NCI-H82 treated with DMSO at 0.1 percent for 48 hours (cell line): Measurements from ENCODE around the gene ZNF418.

Source experiments
- DNase-seq: peaks from one replicate; lab custom pipeline; 2025; ENCODE audit not compliant: unreplicated experiment; lab: John Stamatoyannopoulos, UW

Gene ZNF418

DNA sequence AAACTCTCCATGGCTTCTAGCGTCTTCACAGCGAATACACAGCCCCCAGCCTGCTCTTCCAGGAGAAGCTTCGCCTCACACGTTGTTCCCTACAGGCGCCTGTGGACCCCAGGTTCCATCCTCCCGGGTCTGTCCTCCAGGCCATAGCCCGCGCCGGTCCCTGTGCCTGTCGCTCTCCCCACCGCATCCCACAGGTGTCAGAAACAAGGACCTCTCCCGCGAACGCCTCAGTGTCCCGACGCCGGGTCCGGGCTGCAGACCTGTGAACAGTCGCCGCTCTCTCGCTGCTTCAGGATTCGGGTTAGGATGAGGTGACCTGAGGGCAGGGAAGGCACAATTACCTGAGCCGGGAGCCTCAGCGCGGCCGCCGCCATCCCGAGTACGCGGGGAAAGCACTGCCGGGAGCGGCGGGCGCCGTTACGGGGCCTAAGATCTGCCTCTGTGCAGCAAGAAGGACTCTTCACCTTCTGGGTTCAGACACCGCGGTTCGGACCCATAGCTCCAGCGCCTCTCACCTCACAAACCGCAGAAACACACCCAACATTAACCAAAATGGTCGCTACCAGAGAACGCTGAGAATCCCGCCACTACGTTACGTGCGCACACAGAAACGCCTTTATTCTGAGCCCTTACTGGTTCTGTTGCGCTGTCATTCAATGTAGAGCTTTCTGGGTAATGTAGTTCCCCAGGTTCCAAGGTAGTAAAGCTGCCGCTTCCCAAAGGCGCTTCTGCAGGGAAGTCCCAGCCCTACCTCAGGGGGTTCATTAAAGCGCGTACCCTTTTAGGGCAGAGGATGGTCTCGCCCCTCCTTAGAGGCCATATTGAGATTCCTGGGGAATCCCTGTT lies at the start of gene ZNF418:
Gene ZNF418 (minus strand): TSS at position 583 of the 846 bp plus-strand sequence. CDS start 1,580 bp downstream, outside the sequence.
- DNase-seq: peak; percentile 85

DNA sequence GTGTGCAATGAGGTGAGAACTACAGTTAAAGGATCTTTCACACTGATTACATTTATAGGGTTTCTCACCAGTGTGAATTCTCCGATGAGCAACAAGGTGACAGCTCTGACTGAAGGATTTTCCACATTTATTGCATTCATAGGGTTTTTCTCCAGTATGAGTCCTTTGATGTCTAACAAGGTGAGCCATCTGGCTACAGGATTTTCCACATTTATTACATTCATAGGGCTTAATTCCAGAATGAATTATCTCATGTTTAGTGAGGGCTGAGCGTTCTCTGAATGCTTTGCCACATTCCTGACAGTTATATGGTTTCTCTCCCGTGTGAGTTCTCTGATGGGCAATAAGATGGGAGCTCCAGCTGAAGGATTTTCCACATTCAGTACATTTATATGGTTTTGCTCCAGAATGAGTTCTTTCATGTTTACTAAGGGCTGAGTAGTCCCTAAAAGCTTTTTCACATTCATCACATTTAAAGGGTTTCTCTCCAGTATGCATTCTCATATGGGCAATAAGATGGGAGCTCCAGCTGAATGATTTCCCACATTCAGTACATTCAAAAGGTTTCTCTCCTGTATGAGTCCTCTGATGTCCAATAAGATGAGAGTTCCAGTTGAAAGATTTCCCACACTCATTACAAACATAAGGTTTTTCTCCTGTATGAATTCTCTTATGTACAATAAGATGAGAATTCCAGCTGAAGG lies 43.5 kb upstream of the ZNF418 start:
- no peak for DNase-seq

DNA sequence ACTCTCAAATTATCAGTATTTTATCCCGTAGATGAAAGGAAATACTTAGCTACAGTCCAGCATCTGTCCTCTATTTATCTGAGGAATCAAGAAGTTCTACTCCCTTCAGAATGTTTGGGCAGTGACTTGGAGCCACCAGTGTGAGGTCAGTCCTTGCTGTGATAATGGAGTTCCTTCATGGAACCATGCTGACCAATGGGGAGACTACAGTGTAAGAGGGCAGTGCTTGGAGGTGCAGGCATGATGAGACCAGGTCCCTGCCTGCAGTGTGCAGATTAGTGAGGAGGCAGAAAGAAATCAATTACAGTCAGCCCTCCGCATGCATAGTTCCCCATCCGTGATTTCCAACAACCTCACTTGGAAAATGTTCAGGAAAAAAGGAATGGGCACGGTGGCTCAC lies 39.2 kb upstream of the ZNF418 start, which contains the start of gene C19orf18:
Gene C19orf18 (minus strand): TSS at position 101 of the 400 bp plus-strand sequence. CDS start 102 bp downstream, outside the sequence.
- no peak for DNase-seq

DNA sequence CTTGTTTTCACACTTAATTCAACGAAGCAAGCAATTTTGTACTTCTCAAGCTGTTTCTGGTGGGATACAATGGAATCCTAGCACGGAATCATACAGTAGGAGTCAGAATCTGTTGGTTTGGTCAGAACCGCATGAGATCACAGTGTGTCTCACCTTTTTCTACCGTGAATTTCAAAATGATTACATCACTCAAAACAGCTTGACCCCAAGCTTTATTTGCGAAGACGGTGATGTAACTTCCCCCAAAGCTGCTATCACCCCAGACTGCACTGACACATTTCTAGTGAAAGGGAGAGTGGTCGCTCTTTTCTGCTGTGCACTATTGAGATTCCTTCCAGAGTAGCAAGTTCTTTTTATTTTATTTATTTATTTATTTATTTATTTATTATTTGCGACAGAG lies 29.6 kb upstream of the ZNF418 start:
- no peak for DNase-seq

DNA sequence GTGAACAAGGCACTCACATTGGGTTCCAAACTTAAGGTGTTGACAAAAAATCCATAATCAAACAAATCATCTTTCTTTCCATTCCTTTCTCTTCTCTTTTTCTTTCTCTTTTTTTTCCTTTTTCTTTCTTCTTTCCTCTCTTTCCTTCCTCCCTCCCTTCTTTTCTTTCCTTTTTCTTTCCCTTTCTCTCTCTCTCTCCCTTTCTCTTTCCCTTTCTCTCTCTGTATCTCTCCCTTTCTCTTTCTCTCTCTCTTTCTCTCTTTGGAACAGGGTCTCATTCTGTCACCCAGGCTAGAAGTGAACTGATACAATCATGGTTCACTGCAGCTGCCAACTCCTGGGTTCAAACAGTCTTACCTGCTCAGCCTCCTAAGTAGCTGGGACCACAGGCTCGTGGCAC lies 26.6 kb upstream of the ZNF418 start:
- no peak for DNase-seq

DNA sequence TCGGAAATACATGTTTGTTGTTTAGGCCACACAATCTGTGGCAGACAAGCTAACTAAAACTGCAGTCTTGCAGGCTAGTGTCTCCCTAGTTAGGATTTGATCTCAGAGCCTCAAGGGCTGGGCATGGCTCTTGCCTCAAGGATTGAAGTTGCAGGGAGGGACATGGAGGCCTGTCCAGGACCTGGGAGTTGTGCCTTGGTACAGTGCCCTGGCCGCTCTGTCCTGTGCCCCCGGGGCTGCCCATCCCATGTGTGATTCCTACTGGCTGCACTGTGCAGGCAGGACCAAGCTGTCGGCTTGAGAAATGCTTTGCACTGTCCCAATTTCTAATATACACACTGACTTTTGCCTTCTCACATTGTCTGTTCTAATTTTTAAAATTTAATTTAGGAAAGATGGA lies 19.8 kb upstream of the ZNF418 start:
- no peak for DNase-seq

DNA sequence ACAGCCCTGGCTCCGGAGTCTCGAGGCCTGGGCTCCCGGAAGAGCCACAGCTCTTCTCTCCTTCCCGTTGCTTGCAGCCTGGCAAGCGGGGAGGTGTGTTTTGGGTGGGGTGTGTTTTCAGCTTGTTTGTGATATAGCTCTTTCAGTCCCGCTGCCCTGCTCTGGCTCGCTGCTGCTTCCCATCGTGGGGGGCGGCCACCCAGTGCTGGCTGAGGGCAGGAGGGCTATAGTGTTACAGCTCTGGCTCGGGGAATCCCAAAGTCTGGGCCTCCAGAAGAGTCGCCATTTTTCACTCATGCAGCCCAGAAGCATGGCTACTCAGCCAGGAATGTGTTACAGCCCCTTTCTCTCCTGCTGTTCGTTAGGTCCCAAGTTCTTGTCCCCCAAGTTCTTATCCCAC lies 14.5 kb upstream of the ZNF418 start:
- no peak for DNase-seq

DNA sequence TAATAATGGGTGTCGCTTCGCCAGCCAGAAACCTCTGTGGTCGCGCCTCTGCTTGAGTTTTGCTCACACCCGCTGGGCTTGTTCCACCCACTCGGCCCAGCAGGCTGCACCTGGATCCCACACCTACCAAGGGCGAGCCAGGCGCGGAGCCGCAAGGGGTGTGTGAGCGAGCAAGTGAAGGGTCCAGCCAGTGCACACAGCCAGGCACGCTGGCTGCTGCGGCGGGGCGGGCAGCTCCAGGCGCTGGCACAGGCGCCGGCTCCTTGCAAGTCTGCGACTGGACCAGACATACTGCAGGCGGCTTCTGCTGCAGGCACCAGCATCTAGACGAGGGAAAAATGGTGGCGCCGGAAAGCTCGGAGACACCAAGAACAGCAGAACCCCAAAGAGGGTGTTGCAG lies 14.1 kb upstream of the ZNF418 start:
- no peak for DNase-seq

DNA sequence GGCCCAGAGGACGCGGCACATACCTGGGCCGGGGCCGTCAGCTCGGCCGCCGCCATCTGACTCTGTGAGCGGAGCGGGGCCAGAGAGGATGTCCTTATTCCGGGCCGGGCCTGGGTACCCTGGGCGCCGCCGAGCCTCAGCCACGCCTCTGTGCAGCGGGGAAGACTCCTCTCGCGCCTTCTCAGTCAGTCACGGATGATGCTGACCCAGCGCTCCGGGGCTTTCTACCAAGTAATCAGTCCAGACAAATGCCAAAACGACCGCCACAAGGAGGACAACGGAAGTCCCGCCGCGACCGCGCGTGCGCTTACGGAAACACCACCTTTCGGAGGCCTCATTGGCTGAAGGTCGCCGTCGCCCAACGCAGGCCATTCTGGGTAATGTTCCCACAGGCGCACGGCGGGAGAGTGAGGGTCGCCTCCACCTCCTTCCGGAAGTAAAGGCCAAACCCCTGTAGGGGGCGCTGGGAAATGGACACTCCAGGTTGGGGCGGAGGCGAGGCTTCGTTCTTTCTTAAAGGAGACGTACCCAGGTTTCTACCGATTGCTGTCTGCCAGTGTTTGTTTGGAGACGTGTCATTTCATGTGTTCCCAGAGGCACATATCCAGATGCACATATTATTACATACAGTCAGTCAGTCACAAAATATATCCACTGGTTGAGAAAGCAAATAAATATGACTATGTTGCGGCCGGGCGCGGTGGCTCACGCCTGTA lies 12.4 kb upstream of the ZNF418 start, which contains the start of gene ZNF256:
Gene ZNF256 (minus strand): TSS at position 288 of the 716 bp plus-strand sequence. CDS start 232 bp downstream, at position 56.
- DNase-seq: peak; percentile 89

DNA sequence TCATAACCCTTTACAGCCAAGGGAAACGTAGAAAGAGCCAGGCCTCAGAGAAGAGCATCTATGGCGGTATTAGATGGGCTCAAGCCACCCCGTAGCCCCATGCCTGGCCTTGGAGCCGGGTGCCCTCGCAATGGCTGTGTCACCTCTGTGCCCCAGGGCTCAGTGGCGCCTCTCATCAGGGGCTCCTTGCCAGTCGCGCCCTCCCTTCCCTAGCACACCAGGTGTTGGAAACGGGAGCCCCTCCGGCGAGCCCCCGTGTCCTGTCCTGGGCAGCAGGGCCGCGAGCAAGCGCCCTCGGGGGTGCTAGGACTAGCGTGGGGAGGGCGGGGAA lies 11.9 kb upstream of the ZNF418 start:
- no peak for DNase-seq

DNA sequence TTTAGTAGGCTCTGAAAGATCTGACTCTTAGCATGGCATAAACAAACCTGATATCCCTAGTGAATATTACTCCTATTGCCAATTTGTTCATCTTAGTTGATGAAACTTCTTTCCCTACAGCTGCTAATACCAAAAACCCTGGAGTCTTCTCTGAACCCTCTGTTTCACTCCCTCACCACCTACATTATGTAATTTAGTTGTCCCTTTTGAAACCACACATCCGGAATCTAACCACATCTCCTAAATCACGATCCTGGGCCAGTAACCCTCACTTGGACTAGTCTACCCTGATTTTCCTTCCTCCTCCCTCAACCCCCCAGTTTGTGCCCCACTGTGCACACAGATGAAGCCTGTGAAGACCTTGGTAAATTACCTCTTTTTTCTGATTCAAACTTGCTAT lies 11.1 kb upstream of the ZNF418 start:
- no peak for DNase-seq

DNA sequence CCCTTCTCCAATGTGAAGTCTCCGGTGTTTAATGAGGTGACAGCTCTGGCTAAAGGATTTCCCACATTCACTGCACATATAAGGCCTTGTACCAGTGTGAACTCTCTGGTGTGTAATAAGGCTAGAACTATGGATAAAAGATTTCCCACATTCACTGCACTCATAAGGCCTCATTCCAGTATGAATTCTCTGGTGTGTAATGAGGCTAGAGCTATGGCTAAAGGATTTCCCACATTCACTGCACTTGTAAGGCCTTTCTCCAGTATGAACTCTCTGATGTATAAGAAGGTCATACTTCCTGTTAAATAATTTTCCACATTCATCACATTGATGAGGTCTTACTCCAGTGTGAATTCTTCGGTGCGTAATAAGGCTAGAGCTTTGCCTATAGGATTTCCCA lies 6.4 kb upstream of the ZNF418 start:
- DNase-seq: no peak

DNA sequence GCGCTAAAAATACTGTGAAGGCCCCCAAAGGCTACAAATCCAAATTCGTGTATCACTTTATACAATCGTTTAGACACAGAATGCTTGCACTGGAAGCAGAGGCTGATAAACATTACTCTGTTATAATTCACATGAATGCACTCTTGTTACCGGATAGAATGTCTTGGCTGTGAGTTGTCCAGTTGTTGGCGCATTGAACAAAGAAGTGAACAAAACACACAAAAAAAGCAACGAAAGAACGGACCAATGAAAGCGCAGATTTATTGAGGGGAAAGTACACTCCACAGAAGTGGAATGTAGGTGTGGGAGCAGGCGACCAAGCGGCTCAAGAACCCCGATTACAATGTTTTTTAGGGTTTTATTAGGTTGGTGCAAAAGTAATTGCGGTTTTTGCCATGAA lies 529 bp upstream of the ZNF418 start:
- DNase-seq: no peak

DNA sequence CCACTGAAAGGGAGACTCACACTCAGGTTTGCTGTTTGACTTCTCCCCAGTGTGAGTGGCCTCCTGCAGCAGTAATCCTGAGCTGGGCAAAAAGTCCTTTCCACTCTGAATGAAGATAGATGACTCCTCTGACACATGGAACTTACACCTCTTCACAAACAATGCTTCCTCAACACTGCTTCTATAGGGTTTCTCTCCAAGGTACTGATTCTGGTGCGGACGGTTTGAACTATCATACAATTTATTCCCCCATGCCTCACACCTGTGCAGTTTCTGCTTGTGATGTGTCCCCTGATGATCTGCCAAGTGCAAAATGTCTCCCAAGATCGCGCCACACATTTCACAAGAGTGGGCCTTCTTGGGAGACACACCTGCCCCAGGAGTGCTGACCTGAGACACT lies 7.6 kb downstream of the ZNF418 start:
- DNase-seq: no peak

DNA sequence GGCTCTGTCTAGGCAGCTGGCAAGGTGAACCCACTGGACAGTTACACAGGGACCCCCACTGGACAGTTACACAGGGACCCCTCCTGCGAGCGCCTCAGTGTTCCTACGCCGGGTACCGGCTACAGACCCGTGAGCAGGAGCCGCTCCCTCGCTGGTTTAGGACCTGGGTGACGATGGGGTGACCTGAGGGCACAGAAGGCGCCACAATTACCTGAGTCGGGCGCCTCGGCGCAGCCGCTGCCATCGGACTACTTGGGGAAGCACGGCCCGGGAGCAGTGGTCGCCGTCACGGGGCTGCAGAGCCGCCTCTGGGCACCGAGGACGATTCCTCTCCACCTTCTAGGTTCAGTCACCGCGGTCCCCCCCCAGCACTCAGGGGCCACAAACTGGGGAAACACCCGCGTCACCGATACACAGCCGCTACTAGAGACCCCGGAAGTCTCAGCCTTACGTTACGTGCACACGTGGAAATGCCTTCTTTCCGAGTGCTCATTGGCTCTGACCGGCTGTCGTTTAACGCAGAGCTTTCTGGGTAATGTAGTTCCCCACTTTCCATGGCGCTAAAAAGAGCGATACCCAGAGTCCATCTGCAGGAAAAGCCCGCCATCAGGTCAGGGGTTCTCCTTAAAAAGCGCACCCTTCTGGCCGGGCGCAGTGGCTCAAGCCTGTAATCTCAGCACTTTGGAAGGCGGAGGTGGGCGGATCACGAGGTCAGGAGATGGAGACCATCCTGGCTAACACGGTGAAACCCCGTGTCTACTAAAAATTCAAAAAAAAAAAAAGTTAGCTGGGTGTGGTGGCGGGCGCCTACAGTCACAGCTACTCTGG lies 18.8 kb downstream of the ZNF418 start, which contains the start of gene ZNF417:
Gene ZNF417 (minus strand): TSS at position 425 of the 828 bp plus-strand sequence. CDS start 181 bp downstream, at position 244.
- peak; percentile 94 for DNase-seq

DNA sequence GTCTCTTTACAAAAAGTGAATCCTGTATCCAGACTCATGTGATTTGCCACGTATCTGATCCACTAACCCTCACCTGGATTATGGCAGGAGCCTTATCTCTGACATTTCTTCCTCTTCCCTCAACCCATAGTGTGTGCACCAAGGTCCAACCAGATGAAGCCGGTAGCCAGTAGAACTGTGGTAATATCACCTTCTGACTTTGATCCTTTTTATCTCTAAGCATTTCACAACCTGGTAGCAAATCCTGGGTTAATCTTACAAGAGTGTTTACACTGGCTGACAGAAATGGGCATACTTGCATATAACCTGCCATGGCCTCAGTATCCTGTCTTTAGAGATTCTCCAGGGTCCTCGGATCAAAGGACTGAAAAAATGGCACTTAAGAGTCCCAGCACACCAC lies 20.7 kb downstream of the ZNF418 start:
- DNase-seq: no peak

DNA sequence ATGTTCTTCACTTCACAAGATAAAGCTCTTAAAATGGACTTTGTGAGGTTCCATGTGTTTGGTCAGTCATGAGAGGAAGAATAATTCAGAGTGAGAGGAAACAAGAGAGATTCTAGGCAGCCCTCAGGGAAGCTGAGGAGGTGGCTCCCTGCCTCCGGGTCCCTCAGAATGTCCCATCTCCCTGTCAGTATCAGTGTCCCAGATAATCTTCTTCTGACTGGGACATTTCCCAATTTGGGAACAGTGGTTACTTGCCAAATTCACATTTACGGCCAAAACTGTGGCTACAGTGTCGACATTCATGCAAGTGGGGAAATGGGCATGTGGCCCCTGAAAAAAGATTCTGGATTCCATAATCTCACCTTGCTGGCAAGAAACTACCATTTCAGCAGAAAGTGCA lies 27.8 kb downstream of the ZNF418 start:
- DNase-seq: no peak

DNA sequence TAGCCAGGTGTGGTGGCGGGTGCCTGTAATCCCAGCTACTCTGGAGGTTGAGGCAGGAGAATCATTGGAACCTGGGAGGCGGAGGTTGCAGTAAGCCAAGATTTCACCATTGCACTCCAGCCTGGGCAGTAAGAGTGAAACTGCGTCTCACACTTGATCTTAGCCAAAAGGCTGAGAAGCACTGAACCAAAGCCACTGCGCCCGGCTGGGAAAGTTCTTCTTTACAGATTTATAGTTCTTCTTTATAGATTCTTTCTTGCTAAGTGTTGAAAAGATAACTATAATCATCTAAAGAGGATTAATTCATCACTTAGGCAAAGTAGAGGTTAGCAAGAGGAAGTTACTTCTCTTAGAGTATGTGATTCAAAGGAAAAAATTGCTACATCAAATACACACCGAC lies 29.9 kb downstream of the ZNF418 start:
- no peak for DNase-seq

DNA sequence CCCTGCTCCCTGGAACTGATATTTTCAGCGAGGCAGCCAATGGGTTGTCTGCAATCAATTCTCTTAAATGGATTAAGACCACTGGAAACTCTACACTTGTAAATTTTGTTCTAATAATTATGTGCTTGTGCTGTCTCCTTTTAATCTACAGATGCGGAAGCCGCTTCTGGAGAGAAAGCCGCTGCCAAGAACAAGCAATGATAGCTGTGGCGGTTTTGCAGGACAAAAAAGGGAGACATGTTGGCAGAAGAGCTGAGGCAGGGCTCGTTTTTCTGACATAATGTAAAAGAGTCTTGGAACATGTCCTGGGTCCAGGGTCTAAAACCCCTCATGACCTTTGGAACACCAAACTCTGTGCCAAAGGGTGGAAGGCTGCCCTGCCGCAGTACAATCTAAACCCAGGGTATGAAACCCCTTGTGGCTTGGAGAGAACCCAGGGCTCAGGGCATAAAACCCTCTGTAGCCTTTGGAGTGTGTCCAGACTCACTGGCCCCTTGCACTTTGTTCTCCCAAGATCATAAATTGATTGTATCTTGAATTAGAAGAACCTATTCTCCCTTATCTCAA lies 31.5 kb downstream of the ZNF418 start:
- no peak for DNase-seq

DNA sequence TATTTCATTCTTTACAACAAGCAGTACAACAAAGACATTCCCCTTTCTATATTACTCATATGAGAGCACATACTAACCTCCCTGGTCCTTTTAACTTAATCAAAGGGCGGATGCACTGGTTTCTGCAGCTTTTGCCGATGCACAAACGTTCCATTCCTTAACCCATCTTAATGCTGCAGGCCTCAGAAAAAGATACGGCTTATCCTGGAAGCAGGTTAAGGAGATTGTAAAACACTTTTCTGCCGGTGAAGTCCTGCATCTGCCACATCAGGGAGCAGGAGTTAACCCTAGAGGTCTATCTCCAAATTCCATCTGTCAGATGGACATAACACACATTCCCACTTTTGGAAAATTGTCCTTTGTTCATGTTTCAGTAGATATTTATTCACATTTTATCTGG lies 34.9 kb downstream of the ZNF418 start:
- DNase-seq: no peak
